ENCODE data around the gene EIF6. TPM values are rescaled to one million over a fixed set of nuclear protein-coding genes. Genes with fewer than 3 reads are reported as not detected.

Gene EIF6
- total RNA-seq, 1 donor from 2014 or later: 315 TPM

DNA sequence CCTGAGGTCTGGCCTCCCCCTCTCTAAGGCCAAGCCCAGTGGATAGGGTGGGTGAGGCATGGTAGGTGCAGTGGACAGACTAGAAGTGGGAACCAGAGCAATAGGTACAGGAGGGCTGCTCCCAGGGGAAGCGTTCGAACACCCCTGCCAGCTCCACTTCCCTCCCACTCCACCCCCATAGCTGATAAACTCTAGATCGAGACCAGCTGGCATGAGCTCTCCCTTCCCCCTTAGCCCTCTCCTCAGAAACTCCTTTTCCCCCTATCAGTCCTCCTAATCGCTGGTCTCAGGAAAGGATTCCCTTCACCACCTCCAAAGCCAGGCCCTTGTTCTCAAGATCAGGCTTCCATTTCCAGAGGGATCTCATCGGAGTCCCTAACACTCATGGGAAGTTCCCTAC is 13.7 kb upstream of the EIF6 start:
- TF ChIP-seq, protein P1, sequence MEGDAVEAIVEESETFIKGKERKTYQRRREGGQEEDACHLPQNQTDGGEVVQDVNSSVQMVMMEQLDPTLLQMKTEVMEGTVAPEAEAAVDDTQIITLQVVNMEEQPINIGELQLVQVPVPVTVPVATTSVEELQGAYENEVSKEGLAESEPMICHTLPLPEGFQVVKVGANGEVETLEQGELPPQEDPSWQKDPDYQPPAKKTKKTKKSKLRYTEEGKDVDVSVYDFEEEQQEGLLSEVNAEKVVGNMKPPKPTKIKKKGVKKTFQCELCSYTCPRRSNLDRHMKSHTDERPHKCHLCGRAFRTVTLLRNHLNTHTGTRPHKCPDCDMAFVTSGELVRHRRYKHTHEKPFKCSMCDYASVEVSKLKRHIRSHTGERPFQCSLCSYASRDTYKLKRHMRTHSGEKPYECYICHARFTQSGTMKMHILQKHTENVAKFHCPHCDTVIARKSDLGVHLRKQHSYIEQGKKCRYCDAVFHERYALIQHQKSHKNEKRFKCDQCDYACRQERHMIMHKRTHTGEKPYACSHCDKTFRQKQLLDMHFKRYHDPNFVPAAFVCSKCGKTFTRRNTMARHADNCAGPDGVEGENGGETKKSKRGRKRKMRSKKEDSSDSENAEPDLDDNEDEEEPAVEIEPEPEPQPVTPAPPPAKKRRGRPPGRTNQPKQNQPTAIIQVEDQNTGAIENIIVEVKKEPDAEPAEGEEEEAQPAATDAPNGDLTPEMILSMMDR (conservative IDR thresholded peaks at IDR 0.05; ENCODE audit: low read depth, low read length): no peak
- DNase-seq (ENCODE audit: low read depth): no peak
- no peak overlapping the region for H3K4me3 ChIP-seq (ENCODE audit: low read depth, low read length)

DNA sequence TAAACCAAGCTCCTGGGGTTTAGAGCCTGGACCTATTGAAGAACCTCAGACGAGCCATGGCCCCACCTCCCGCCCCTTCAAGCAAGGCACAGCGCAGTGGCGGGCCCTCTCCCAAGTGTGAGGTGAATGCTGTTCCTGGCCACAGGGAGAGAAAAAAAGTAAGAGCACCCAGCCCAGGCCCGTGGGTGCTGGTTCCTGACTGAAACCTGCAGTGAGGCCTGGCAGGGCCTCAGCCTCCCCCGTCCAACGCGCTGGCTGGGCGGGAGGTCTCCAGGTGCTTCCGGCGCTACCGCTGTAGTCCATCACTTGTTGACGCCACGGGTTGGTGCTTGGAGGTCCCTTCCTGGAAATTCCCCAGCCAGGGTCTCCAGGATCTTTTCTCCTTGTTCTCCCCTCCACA is 13.2 kb upstream of the EIF6 start:
- no peak for DNase-seq (ENCODE audit: low read depth)
- H3K4me3 ChIP-seq (ENCODE audit: low read depth, low read length): no peak overlapping the region
- TF ChIP-seq, protein P1 (conservative IDR thresholded peaks at IDR 0.05; ENCODE audit: low read depth, low read length): no peak

- TF ChIP-seq, protein P1 (conservative IDR thresholded peaks at IDR 0.05; ENCODE audit: low read depth, low read length): no peak
- H3K4me3 ChIP-seq (ENCODE audit: low read depth, low read length): no peak overlapping the region
- DNase-seq (ENCODE audit: low read depth): no peak
Observed at GRCh38 chr20:35297155-35297554, 12.6 kb upstream of the EIF6 start.

DNA sequence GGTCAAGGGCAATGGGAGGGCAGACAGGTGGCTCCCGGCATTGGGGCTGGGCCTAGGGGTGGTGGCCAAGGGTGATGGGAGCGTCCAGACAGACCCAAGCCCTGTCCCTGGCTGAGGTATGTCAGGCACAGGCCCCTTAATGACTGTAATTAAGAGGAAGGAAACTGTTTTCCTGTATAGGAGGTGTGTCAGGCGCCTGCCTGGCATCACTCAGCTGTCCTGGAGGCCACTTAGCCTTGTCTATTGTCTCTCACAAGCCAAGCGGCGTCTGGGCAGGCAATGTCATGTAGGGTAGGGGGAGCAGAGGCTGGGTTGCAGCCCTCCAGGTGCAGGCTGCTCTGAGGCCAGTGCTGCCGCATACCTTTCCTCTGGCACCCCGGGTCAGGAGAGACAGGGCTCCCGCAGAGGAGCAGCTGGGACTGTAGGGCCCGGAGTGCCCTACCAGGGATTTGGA is 11.6 kb upstream of the EIF6 start:
- DNase-seq (ENCODE audit: low read depth): no peak
- TF ChIP-seq, protein P1 (conservative IDR thresholded peaks at IDR 0.05; ENCODE audit: low read depth, low read length): no peak
- H3K4me3 ChIP-seq (ENCODE audit: low read depth, low read length): no peak overlapping the region

GRCh38 chr20:35295674-35296073 is 11.1 kb upstream of the EIF6 start:
- no peak overlapping the region for H3K4me3 ChIP-seq (ENCODE audit: low read depth, low read length)
- TF ChIP-seq, protein P1 (conservative IDR thresholded peaks at IDR 0.05; ENCODE audit: low read depth, low read length): no peak
- DNase-seq (ENCODE audit: low read depth): no peak

DNA sequence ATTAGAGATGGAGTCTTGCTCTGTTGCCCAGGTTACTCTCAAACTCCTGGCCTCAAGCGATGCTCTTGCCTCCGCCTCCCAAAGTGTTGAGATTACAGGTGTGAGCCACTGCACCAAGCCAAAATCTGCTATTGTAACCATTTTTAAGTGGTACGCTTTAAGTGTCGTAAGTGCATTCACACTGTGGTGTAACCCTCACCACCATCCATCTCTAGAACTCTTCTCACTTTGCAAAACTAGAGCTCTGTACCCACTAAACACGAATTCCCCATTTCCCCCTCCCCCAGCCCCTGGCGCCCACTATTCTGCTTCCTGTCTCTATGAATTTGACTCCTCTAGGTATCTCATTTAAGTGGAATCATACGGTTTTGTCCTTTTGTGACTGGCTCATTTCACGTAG is 10.5 kb upstream of the EIF6 start:
- TF ChIP-seq, protein P1 (conservative IDR thresholded peaks at IDR 0.05; ENCODE audit: low read depth, low read length): no peak
- no peak overlapping the region for H3K4me3 ChIP-seq (ENCODE audit: low read depth, low read length)
- no peak for DNase-seq (ENCODE audit: low read depth)

DNA sequence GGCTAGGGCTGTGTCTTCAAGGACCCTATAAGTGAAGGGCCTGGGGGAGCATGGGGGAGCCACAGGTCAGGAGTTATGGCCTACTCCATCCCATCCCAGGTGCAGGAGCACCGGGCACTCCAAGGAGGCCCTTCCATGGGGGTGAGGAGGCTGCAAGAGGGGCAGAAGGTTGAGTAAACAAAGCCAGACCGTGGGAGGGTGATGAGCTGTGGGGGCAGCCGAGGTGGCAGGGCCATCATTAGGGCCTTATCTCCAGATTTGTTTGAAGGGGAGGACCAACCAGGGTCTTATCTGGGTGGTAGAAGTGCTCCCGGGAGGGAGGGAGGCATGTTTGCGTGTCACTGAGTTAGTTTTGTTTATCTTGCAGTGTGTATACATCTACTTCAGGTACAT is 9.7 kb upstream of the EIF6 start:
- H3K4me3 ChIP-seq (ENCODE audit: low read depth, low read length): no peak overlapping the region
- no peak for DNase-seq (ENCODE audit: low read depth)
- TF ChIP-seq, protein P1 (conservative IDR thresholded peaks at IDR 0.05; ENCODE audit: low read depth, low read length): no peak
